ENCODE data around the gene UBC.

The UBC gene

DNA sequence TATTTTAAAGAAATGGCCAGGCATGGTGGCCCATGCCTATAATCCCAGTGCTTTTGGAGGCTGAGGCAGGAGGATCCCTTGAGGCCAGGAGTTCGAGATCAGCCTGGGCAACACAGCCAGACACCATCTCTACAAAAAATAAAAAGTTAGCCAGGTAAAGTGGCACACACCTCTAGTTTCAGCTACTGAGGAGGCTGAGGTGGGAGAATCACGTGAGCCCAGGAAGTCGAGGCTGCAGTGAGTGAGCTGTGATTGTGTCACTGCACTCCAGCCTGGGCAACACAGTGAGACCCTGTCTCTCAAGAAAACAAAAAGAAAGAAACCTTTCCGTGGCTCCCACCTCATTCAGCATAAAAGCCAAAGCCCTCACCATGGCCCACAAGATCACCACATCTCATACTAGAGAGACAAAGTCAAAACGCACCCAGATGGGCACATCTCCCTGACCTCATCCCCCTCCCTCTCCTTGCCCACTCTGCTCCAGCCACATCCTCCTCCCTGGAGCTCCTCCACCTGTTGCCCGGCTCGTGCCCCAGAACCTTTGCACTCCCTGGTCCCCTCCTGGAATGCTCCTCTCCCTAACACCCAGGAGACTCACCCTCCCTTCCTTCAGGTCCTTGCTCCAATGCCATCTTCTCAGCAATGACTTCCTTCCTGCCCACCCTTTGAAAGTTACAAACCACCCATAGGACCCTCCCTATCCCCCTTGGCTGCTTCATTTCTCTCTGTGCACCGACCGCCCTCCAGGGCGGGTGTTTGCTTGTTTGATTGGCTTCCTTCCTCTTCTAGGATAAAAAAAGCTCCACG, 46.0 kb downstream of the UBC start:
- no peak overlapping the region for H3K4me3 ChIP-seq (ENCODE audit: low read depth, low read length)
- TF ChIP-seq, protein P1, sequence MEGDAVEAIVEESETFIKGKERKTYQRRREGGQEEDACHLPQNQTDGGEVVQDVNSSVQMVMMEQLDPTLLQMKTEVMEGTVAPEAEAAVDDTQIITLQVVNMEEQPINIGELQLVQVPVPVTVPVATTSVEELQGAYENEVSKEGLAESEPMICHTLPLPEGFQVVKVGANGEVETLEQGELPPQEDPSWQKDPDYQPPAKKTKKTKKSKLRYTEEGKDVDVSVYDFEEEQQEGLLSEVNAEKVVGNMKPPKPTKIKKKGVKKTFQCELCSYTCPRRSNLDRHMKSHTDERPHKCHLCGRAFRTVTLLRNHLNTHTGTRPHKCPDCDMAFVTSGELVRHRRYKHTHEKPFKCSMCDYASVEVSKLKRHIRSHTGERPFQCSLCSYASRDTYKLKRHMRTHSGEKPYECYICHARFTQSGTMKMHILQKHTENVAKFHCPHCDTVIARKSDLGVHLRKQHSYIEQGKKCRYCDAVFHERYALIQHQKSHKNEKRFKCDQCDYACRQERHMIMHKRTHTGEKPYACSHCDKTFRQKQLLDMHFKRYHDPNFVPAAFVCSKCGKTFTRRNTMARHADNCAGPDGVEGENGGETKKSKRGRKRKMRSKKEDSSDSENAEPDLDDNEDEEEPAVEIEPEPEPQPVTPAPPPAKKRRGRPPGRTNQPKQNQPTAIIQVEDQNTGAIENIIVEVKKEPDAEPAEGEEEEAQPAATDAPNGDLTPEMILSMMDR (IDR thresholded peaks at IDR 0.05; ENCODE audit: low read depth, low read length): no peak

DNA sequence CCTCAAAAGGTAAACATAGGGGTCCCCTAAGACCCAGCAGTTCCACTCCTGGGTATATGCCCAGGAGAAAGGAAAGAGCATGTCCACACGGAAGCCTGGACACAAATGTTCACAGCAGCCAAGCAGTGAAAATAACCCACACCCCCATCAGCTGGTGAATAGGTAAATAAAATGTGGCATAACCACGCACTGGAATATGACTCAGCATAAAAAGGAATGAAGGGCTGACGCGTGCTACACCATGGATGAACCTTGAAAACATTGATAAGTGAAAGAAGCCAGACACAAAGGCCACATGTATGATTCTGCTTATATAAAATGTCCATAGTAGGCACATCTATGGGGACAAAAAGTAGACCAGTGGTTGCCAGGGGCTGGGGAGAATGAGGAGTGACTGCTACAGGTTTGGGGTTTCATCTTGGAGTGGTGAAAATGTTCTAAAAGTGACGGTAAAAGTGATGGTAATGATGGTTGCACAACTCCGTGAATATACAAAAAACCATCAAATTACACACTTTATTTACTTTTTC, 47.0 kb downstream of the UBC start:
- TF ChIP-seq, protein P1 (IDR thresholded peaks at IDR 0.05; ENCODE audit: low read depth, low read length): no peak
- H3K4me3 ChIP-seq (ENCODE audit: low read depth, low read length): no peak overlapping the region

DNA sequence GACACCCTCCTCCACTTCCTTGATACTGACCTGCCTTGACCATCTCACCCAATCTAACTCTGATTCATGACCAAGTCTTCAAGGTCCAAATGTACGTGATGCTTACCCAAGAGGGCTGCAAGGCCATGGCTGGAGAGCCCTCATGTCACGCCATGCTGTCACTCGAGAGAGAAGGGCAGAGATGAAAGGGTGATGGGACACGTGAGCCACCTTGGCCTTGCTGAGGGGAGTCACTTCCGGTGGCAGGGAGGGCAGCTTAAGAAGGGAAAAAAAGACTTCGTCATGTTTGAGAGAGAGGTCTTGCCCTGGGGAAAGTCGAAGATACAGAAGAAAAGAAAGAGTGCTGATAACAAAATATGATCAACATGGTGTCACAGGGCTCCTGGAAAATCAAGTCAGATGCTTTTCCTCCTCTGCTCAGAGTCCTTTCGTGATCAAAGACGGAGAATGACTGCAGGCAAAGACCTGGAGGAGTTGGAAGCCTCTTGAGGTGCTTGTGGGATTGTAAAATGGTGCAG, 47.5 kb downstream of the UBC start:
- TF ChIP-seq, protein P1 (IDR thresholded peaks at IDR 0.05; ENCODE audit: low read depth, low read length): no peak
- no peak overlapping the region for H3K4me3 ChIP-seq (ENCODE audit: low read depth, low read length)

DNA sequence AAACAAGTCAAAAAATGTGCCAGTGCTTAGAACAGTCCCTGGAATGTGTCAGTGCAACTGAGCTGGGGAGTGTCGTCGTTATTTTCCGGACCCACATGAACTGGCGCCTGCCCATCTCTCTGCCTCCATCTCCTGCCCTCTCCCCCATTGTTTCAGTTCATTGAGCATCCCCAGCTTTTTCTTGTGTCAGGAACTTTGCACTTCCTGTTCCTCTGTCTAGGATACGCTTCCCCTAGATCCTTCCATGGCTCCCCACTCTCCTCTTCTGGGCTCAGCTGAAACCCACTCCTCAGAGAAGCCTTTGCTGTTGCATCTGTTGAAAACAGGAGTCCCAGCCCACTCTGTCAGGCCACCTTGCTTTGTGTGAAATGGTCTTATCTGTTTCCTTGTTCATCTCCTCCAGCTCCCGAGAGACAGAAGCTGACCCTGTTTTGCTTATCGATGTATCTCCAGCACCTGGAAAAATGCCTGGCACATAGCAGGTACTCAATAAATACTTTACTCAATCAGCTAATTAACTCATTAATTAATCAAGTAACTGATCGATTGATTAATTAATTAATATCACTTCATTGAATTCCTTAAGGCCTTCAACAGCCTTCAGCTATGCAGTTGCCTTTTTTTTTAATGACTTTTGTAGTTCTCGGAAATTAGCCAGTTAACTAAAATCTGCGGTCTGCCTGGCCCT, 48.1 kb downstream of the UBC start:
- no peak overlapping the region for H3K4me3 ChIP-seq (ENCODE audit: low read depth, low read length)
- TF ChIP-seq, protein P1 (IDR thresholded peaks at IDR 0.05; ENCODE audit: low read depth, low read length): no peak

DNA sequence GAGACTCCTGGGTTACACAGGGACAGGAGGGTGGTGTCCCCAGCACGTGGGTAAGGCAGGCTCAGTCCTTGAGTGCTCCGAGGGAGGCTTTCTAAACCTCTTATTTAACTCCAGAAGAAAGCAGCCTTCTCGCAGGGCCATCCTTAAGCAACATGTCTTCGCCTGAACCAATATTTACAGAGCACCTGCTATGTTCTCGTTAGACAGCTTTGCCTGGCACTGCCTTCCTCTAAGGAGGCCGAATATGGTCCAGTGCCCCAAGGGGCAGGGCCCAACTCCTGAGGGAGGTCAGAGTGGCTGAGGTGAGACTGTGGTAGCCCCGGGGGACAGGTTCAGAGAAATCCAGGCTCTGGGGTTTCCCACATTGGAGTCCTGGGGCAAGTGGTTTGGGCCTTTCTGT, 48.7 kb downstream of the UBC start:
- H3K4me3 ChIP-seq (ENCODE audit: low read depth, low read length): no peak overlapping the region
- TF ChIP-seq, protein P1 (IDR thresholded peaks at IDR 0.05; ENCODE audit: low read depth, low read length): no peak

DNA sequence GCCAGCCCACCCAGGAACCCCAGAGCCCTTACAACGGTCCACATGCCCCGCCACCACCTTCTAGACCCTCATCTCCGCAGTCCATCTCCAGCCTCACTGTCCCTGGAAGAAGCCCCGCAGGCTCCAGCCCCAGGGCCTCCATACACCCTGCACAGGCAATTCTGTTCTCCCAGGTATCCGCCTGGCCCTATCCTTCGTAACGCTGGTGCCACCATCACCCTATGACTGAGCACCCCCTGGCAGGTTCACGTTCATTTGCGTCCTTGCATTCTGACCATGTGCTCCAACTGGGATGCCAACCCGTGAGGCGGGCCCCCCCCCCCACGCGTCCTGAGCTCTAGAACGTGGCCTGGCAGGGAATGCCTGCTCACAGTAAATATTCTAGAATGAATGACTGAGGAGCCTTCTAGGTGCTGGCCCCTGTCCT, 50.1 kb downstream of the UBC start:
- H3K4me3 ChIP-seq (ENCODE audit: low read depth, low read length): peak overlapping the region; percentile 34
- TF ChIP-seq, protein P1 (IDR thresholded peaks at IDR 0.05; ENCODE audit: low read depth, low read length): no peak
